Effector memory CD4-positive, alpha-beta T cell (primary cell): ENCODE measurements around the gene TXNDC16.
"Not testable (repeated sequence)": the region's sequence is repeated elsewhere in the genome, so short reads cannot be mapped to it uniquely, and the experiment has no call there.

ENCODE experiments used
- DNase-seq, 3 donors: peaks; one replicate each; pipeline ENCODE4 v3.0.0-alpha.2; 2020
- H3K27ac ChIP-seq: 2 replicates; pipeline ENCODE4 v1.7.0; 2013; ENCODE audit warnings: mild to moderate bottlenecking, low read length, moderate library complexity; ENCODE audit not compliant: insufficient read depth, poor library complexity, severe bottlenecking
- H3K27me3 ChIP-seq: replicated peaks from 2 replicates; pipeline ENCODE4 v1.7.0; 2013; ENCODE audit warnings: mild to moderate bottlenecking, low read length; ENCODE audit not compliant: insufficient read depth, control insufficient read depth, poor library complexity, severe bottlenecking
- H3K36me3 ChIP-seq: 2 replicates; pipeline ENCODE4 v1.7.0; 2013; ENCODE audit warnings: mild to moderate bottlenecking, low read length, moderate library complexity; ENCODE audit not compliant: control insufficient read depth, insufficient read depth
- H3K4me1 ChIP-seq: 2 replicates; pipeline ENCODE4 v1.7.0; 2013; ENCODE audit warnings: low read length, mild to moderate bottlenecking; ENCODE audit not compliant: control insufficient read depth, insufficient read depth, poor library complexity, severe bottlenecking
- H3K4me3 ChIP-seq: 2 replicates; pipeline ENCODE4 v1.7.0; 2013; ENCODE audit warnings: low read length, low read depth, mild to moderate bottlenecking; ENCODE audit not compliant: insufficient read depth, poor library complexity, severe bottlenecking
- H3K9me3 ChIP-seq: 2 replicates; pipeline ENCODE4 v1.7.0; 2013; ENCODE audit warnings: mild to moderate bottlenecking, low read length, moderate library complexity; ENCODE audit not compliant: control insufficient read depth

The TXNDC16 gene

DNA sequence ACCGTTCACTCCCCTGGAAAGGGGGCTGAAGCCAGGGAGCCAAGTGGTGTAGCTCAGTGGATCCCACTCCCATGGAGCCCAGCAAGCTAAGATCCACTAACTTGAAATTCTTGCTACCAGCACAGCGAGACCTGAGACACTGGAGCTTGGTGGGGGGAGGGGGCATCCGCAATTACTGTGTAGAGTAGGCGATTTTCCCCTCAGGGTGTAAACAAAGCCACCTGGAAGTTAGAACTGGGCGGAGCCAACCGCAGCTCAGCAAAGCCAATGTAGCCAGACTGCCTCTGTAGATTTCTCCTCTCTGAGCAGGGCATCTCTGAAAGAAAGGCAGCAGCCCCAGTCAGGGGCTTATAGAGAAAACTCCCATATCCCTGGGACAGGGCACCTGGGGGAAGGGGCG, 16.1 kb upstream of the TXNDC16 start:
- H3K9me3 ChIP-seq, DNase-seq: not testable (repeated sequence)

DNA sequence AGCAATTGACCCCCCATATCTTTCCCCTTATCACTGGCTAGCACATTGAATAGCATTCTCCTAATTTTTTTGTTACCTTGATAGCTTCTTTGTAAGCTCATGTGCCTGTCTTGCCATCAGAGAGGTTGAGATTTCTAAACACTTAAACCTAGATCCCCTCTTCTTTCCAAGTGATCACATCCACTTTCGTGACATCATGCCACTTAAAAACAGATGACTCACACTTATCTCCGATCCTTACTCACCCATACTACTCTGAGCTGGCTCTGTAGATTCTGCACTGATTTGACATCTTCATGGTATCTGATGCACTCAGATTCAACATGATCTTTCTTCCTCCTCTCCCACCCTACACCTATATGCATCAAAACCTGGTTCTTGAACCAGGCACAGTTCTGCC, 10.8 kb upstream of the TXNDC16 start:
- H3K9me3 ChIP-seq, result no peaks in the 10 kb centered on the region
- no peak for DNase-seq
- H3K4me3 ChIP-seq, result no peak overlapping the region

More for the DNA sequence above, 16.1 kb upstream of the TXNDC16 start:
- H3K36me3 ChIP-seq, H3K27me3 ChIP-seq, H3K27ac ChIP-seq, H3K4me1 ChIP-seq, H3K4me3 ChIP-seq: not testable (repeated sequence)

DNA sequence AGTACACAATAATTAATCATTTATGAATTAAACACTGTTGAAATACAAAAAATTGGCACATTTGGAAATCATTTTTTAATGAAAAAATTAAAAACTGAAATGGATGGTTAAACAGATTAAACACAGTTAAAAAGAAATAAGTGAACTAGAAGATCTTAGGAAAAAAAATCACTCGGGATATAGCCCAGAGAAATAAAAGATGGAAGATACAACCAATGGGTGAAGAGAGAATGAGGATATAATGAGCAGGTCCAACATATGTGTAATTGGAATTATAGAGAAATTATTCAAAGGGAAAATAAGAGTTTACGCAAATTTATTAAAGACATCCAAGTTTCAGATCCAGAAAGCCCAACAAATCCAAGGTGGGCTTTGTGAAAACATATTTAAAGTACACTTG, 6.4 kb upstream of the TXNDC16 start:
- no peaks in the 10 kb centered on the region for H3K4me1 ChIP-seq
- no peaks in the 10 kb centered on the region for H3K9me3 ChIP-seq
- H3K27me3 ChIP-seq, result no peaks in the 10 kb centered on the region
- no peak overlapping the region for H3K4me3 ChIP-seq
- no peak overlapping the region for H3K27ac ChIP-seq
- DNase-seq, result no peak
- H3K36me3 ChIP-seq, result no peaks in the 10 kb centered on the region

More for the DNA sequence above, 10.8 kb upstream of the TXNDC16 start:
- H3K27me3 ChIP-seq, result no peaks in the 10 kb centered on the region
- no peaks in the 10 kb centered on the region for H3K4me1 ChIP-seq
- H3K27ac ChIP-seq, result no peak overlapping the region
- H3K36me3 ChIP-seq, result no peaks in the 10 kb centered on the region

DNA sequence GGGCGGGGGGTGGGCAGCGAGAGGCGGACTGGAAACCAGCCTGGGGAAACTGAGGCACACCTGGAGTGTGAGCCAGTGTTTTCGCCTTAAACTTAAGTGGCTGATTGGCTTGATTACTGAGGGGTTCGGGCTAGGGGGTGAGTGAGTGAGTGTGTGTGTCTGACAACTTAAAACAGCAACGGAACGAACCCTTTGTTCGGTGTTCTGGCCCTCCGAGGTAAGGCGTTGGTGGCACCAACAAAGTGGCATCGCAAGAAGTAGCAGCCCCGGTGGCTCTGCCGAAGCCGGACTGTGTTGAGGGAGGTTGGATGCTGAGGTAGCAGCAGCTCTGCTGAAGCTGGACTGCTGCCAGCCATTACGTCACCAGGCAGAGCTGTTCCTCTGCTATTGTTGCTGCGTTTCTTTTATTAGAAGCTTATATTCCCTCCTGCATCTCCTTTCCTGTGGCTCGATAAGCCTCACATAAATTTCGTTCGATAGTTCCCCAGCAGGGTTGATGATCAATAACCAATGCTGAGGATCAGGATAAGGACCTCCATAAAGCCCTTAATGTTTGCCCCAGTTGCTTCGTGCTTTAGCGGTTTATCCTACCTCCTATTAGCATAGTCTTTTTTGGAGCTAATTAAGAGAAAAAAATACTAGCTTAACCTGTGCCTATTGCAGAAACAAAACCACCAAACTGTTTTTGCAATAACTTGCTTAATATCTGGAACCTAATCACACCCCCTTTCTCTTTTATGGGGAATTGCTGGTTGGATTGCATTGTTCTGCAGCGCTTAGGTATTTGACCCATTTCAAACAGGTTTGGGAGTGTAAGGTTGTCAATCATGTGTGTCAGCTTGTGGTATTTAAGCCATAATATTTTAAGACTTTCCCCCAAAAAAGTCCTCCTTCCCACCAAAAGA, 1.6 kb upstream of the TXNDC16 start:
- H3K27me3 ChIP-seq, result no peaks in the 10 kb centered on the region
- peak overlapping the region; percentile 78 for H3K4me3 ChIP-seq
- no peaks in the 10 kb centered on the region for H3K9me3 ChIP-seq
- peak; percentile 70 to 80 (median 71) for DNase-seq
- no peaks in the 10 kb centered on the region for H3K36me3 ChIP-seq
- H3K27ac ChIP-seq, result peak overlapping the region; percentile 56
- H3K4me1 ChIP-seq, result peaks cover 8% of the 10 kb centered on the region

DNA sequence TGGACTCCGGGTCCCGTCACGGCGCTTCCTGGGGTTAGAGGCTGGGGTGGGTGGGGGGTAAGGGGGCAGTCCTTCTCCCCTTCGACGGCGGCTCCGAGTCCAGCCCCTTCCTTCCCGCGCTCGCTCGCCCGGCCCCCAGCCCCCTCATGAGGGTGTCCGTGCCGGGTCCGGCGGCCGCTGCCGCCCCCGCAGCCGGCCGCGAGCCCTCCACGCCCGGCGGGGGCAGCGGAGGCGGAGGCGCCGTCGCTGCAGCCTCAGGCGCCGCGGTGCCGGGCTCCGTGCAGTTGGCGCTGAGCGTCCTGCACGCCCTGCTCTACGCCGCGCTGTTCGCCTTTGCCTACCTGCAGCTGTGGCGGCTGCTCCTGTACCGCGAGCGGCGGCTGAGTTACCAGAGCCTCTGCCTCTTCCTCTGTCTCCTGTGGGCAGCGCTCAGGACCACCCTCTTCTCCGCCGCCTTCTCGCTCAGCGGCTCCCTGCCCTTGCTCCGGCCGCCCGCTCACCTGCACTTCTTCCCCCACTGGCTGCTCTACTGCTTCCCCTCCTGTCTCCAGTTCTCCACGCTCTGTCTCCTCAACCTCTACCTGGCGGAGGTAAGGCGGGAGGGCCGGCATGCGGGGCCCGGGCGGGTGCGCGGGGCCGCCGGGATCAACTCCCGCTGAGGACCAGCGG, 831 bp upstream of the TXNDC16 start:
- peak overlapping the region; percentile 78 for H3K4me3 ChIP-seq
- H3K36me3 ChIP-seq, result no peaks in the 10 kb centered on the region
- no peaks in the 10 kb centered on the region for H3K9me3 ChIP-seq
- no peak for DNase-seq
- H3K27me3 ChIP-seq, result no peaks in the 10 kb centered on the region
- H3K4me1 ChIP-seq, result peaks cover 8% of the 10 kb centered on the region
- peak overlapping the region; percentile 56 for H3K27ac ChIP-seq

DNA sequence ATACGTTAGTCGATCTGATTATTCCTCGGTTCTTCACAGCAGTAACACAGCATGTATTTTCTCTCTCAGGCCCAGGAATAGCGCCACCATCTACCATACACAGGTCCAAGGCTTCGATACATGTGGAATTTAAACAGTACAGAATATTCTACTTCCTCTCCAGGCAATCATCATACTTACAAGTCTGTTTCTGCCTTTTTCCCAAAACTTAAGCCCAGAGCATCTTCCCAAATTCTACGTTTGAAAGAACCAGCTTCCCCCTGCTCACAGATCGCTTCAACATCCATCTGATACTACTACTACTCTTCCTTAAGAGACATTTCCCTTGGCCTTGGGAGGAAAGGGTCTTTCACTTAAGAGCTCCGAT, 626 bp downstream of the TXNDC16 start:
- H3K27me3 ChIP-seq, result no peaks in the 10 kb centered on the region
- peak overlapping the region; percentile 70 for H3K4me3 ChIP-seq
- peaks cover 8% of the 10 kb centered on the region for H3K4me1 ChIP-seq
- no peaks in the 10 kb centered on the region for H3K36me3 ChIP-seq
- H3K9me3 ChIP-seq, result no peaks in the 10 kb centered on the region
- H3K27ac ChIP-seq, result peak overlapping the region; percentile 80
- DNase-seq, result peak in 1 of 3 donors; percentile 2

DNA sequence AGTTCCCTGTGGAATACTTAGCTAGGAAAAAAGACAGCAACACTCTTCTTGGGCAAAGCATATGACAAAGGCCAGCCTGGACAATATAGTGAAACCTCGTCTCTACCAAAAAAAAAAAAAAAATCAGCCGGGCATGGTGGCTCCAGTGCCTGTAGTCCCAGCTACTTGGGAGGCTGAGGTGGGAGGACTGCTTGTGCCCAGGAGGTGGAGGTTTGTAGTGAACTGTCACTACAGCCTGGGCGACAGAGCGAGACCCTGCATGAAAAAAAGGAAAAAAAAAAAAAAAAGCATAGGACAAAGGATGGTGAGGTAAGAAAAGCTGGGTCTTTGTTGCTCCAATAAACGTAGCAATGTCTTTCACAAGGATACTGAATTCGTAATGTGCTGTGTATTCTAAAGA, 1.1 kb downstream of the TXNDC16 start:
- Histone ChIP-seq H3K27ac (no peak overlapping the region), H3K27me3 (no peaks in the 10 kb centered on the region), H3K4me1 (peaks cover 8% of the 10 kb centered on the region), H3K4me3 (peak overlapping the region; percentile 70), H3K9me3 (no peaks in the 10 kb centered on the region), H3K36me3 (no peaks in the 10 kb centered on the region)
- DNase-seq, result no peak

DNA sequence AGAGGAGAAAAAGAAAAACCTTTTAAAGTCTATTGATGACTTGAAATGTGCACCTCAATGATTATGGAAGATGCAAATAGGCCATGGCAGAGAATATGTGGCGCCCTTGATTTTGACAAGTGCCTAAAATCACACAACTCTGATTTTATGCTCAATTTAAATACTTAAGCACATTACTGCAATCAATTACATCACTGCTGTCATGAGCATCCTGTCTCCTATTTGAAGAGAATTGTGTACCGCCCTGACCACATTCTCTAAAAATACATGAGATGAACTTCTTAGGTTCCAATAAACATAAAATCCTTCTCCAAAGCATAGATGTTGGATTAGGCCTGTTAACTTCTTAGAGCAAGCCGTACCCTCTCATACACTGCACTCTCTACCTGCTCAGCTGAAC, 1.6 kb downstream of the TXNDC16 start:
- no peak for DNase-seq
- H3K36me3 ChIP-seq, result no peaks in the 10 kb centered on the region
- no peak overlapping the region for H3K27ac ChIP-seq
- H3K27me3 ChIP-seq, result no peaks in the 10 kb centered on the region
- no peak overlapping the region for H3K4me3 ChIP-seq
- H3K9me3 ChIP-seq, result no peaks in the 10 kb centered on the region
- H3K4me1 ChIP-seq, result peaks cover 8% of the 10 kb centered on the region

DNA sequence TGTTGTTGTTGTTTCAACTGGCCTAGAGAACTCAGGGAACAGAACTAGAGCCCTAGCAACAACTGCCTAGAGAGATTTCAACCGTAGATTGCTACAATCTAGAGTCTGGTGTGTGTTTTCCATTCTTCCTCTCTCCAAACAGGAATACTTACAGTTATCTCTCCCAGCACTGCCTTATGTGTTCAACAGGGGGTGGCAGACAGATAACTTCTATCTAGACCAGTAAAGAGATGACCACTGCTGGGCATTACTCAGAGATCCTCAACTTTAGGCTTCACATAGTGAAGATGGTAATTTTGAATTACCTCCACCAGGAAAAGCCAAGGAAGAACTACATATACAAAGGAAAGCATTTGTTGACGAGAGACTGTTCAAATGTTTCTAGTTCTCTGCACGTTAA, 4.8 kb downstream of the TXNDC16 start:
- H3K36me3 ChIP-seq, result no peaks in the 10 kb centered on the region
- H3K9me3 ChIP-seq, result no peaks in the 10 kb centered on the region
- no peaks in the 10 kb centered on the region for H3K27me3 ChIP-seq
- H3K4me3 ChIP-seq, result no peak overlapping the region
- H3K4me1 ChIP-seq, result peaks cover 8% of the 10 kb centered on the region
- no peak for DNase-seq
- no peak overlapping the region for H3K27ac ChIP-seq

DNA sequence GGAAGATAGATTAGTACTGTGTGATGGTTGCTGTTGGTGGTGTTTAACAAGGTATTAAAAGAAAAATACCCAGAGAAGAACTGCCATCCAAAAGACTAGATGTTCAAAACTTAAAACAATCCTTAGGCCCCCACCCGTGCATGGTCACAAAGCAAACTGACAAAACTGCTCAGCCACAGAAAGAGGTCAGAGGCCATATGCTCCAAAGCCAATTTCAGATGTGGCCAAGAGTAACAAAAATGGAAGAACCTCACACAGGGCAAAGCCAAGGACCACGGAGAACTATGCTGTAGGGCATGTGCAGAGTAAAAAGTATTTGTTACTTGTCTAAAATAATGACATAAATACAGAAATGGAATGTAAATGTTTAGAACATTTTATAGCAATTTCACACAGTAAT, 5.3 kb downstream of the TXNDC16 start:
- peaks cover 8% of the 10 kb centered on the region for H3K4me1 ChIP-seq
- DNase-seq, result no peak
- no peak overlapping the region for H3K4me3 ChIP-seq
- H3K36me3 ChIP-seq, result no peaks in the 10 kb centered on the region
- no peaks in the 10 kb centered on the region for H3K9me3 ChIP-seq
- no peaks in the 10 kb centered on the region for H3K27me3 ChIP-seq
- H3K27ac ChIP-seq, result no peak overlapping the region
